HEK293 (cell line): ENCODE data around the gene PRKCE.
A peak's percentile ranks its signal among the peaks of the same experiment; 100 is the strongest.

Experiments used
- CTCF ChIA-PET: fragments of 350-600 bp; formaldehyde crosslinking; extraction: SDS; loops from one replicate; lab custom pipeline; 2021; ENCODE audit warnings: antibody characterized with exemption; lab: Yijun Ruan, JAX
- POLR2A ChIA-PET: fragments of 300-600 bp; formaldehyde crosslinking; extraction: SDS; loops from one replicate; lab custom pipeline; 2020; ENCODE audit warnings: antibody characterized with exemption, inconsistent platforms; lab: Yijun Ruan, JAX
- H3K27ac ChIP-seq: fragments of 200-500 bp; sonication (Bioruptor generic); 2 replicates; pipeline ENCODE4 v1.5.1; 2014; ENCODE audit warnings: low read depth, low read length, control low read depth, inconsistent platforms; ENCODE audit errors: extremely low read depth
- H3K36me3 ChIP-seq, 2 experiments: fragments of 200-500 bp in 1 of 2; sonication (Bioruptor generic) in 1 of 2; 1 replicate in 1 of 2; 2 replicates in 1 of 2; pipeline ENCODE4 v1.5.1; 2014 to 2017; ENCODE audit warnings: inconsistent platforms in 2 of 2, low read length in 2 of 2; ENCODE audit not compliant: control insufficient read depth in 2 of 2, insufficient read depth in 1 of 2
- H3K4me1 ChIP-seq: fragments of 200-500 bp; sonication (Bioruptor generic); 2 replicates; pipeline ENCODE4 v1.5.1; 2014; ENCODE audit warnings: mild to moderate bottlenecking, low read length, inconsistent platforms; ENCODE audit not compliant: control insufficient read depth, insufficient read depth
- H3K4me3 ChIP-seq: 2 replicates; pipeline ENCODE4 v1.5.1; 2011; ENCODE audit warnings: low read depth, mild to moderate bottlenecking, control low read depth, low read length, moderate library complexity
- H3K9me3 ChIP-seq: fragments of 200-500 bp; sonication (Bioruptor generic); 2 replicates; pipeline ENCODE4 v1.5.1; 2014; ENCODE audit warnings: low read depth, low read length, inconsistent platforms; ENCODE audit not compliant: control insufficient read depth, insufficient read depth
- BCL6B ChIP-seq: fragments of 450-650 bp; formaldehyde crosslinking; IDR thresholded peaks from 2 replicates; pipeline ENCODE4 v1.5.1; 2017; ENCODE audit warnings: missing biosample characterization, missing genetic modification characterization
- ELK4 ChIP-seq: IDR thresholded peaks from 2 replicates; pipeline ENCODE4 v1.6.1; 2011; ENCODE audit warnings: mild to moderate bottlenecking, low read depth, low read length, borderline replicate concordance
- PBX3 ChIP-seq: sonication (generic); formaldehyde crosslinking; IDR thresholded peaks from 2 replicates; pipeline ENCODE4 v1.8.1; 2022; ENCODE audit warnings: mild to moderate bottlenecking, moderate library complexity, missing genetic modification reagents
- RBAK ChIP-seq: fragments of 450-650 bp; formaldehyde crosslinking; IDR thresholded peaks from 2 replicates; pipeline ENCODE4 v1.5.1; 2016; ENCODE audit warnings: missing biosample characterization, missing genetic modification characterization
- REST ChIP-seq: fragments of 450-650 bp; formaldehyde crosslinking; IDR thresholded peaks from 2 replicates; pipeline ENCODE4 v1.5.1; 2016; ENCODE audit warnings: missing biosample characterization, missing genetic modification characterization
- SP7 ChIP-seq: fragments of 450-650 bp; formaldehyde crosslinking; IDR thresholded peaks from 2 replicates; pipeline ENCODE4 v1.5.1; 2016; ENCODE audit warnings: missing biosample characterization, missing genetic modification characterization
- WT1 ChIP-seq: fragments of 450-650 bp; formaldehyde crosslinking; IDR thresholded peaks from 2 replicates; pipeline ENCODE4 v1.5.1; 2016; ENCODE audit warnings: missing biosample characterization, missing genetic modification characterization
- YY2 ChIP-seq: fragments of 450-650 bp; formaldehyde crosslinking; IDR thresholded peaks from 2 replicates; pipeline ENCODE4 v1.5.1; 2016; ENCODE audit warnings: missing biosample characterization, missing genetic modification characterization
- ZBTB10 ChIP-seq: fragments of 450-650 bp; formaldehyde crosslinking; IDR thresholded peaks from 2 replicates; pipeline ENCODE4 v1.5.1; 2016; ENCODE audit warnings: missing biosample characterization, missing genetic modification characterization
- ZBTB8A ChIP-seq: fragments of 450-650 bp; formaldehyde crosslinking; IDR thresholded peaks from 2 replicates; pipeline ENCODE4 v1.5.1; 2016; ENCODE audit warnings: missing biosample characterization, missing genetic modification characterization
- ZIC2 ChIP-seq: fragments of 450-650 bp; formaldehyde crosslinking; IDR thresholded peaks from 2 replicates; pipeline ENCODE4 v1.5.1; 2016; ENCODE audit warnings: missing biosample characterization, missing genetic modification characterization
- ZNF140 ChIP-seq: fragments of 450-650 bp; formaldehyde crosslinking; IDR thresholded peaks from 2 replicates; pipeline ENCODE4 v1.5.1; 2016; ENCODE audit warnings: missing biosample characterization, missing genetic modification characterization
- ZNF214 ChIP-seq: fragments of 450-650 bp; formaldehyde crosslinking; IDR thresholded peaks from 2 replicates; pipeline ENCODE4 v1.5.1; 2017; ENCODE audit warnings: missing biosample characterization, mild to moderate bottlenecking, missing genetic modification characterization, borderline replicate concordance
- ZNF350 ChIP-seq: fragments of 450-650 bp; formaldehyde crosslinking; IDR thresholded peaks from 2 replicates; pipeline ENCODE4 v1.5.0; 2017; ENCODE audit warnings: missing biosample characterization, mild to moderate bottlenecking, missing genetic modification characterization
- ZNF37A ChIP-seq: fragments of 450-650 bp; IDR thresholded peaks from 2 replicates; pipeline ENCODE4 v1.5.1; 2018; ENCODE audit warnings: missing biosample characterization, missing genetic modification characterization
- ZNF416 ChIP-seq: fragments of 450-650 bp; formaldehyde crosslinking; IDR thresholded peaks from 2 replicates; pipeline ENCODE4 v1.5.1; 2016; ENCODE audit warnings: missing biosample characterization, missing genetic modification characterization
- ZNF433 ChIP-seq: fragments of 450-650 bp; formaldehyde crosslinking; IDR thresholded peaks from 2 replicates; pipeline ENCODE4 v1.5.1; 2016; ENCODE audit warnings: missing biosample characterization, missing genetic modification characterization, low read depth
- ZNF513 ChIP-seq: fragments of 450-650 bp; IDR thresholded peaks from 2 replicates; pipeline ENCODE4 v1.5.1; 2018; ENCODE audit warnings: missing biosample characterization, missing genetic modification characterization
- ZNF549 ChIP-seq: fragments of 450-650 bp; IDR thresholded peaks from 2 replicates; pipeline ENCODE4 v1.5.1; 2018; ENCODE audit warnings: missing biosample characterization, missing genetic modification characterization, mild to moderate bottlenecking, inconsistent platforms, moderate library complexity
- ZNF560 ChIP-seq: fragments of 450-650 bp; formaldehyde crosslinking; IDR thresholded peaks from 2 replicates; pipeline ENCODE4 v1.5.1; 2017; ENCODE audit warnings: missing biosample characterization, missing genetic modification characterization, borderline replicate concordance
- ZNF623 ChIP-seq: fragments of 450-650 bp; formaldehyde crosslinking; IDR thresholded peaks from 2 replicates; pipeline ENCODE4 v1.5.1; 2016; ENCODE audit warnings: missing biosample characterization, missing genetic modification characterization
- ZNF747 ChIP-seq: fragments of 450-650 bp; formaldehyde crosslinking; IDR thresholded peaks from 2 replicates; pipeline ENCODE4 v1.5.1; 2016; ENCODE audit warnings: missing biosample characterization, missing genetic modification characterization

Gene PRKCE

GRCh38 chr2:45716915-45717314, 65.4 kb downstream of the PRKCE start:
- TF ChIP-seq ELK4 (no peak), REST (peak; percentile 51; the same call in 1 of the 2 replicates)
- Histone ChIP-seq H3K27ac (no peak overlapping the region), H3K9me3 (no peaks in the 10 kb centered on the region), H3K4me1 (no peaks in the 10 kb centered on the region), H3K36me3 (no peaks in the 10 kb centered on the region), H3K4me3 (no peak overlapping the region)
- CTCF ChIA-PET: no interaction called here
- POLR2A ChIA-PET: no interaction called here

GRCh38 chr2:45720210-45720609, 68.7 kb downstream of the PRKCE start:
- no peak overlapping the region for H3K27ac ChIP-seq
- H3K9me3 ChIP-seq: no peaks in the 10 kb centered on the region
- H3K36me3 ChIP-seq: no peaks in the 10 kb centered on the region
- no peak overlapping the region for H3K4me3 ChIP-seq
- TF ChIP-seq RBAK (tag by site-specific recombination) (no peak), ZNF560 (tag by site-specific recombination) (no peak), ZNF140 (tag by site-specific recombination) (no peak), ZIC2 (no peak), ZNF214 (tag by site-specific recombination) (no peak), ZNF747 (no peak), ZNF350 (no peak), WT1 (tag by site-specific recombination) (no peak)
- ChIA-PET POLR2A (no interaction called here), CTCF (interaction anchor here (0.7 kb wide), 1 partner anchor 71 kb away, joined by 3 read pairs; no protein-coding TSS in a partner anchor)
- no peaks in the 10 kb centered on the region for H3K4me1 ChIP-seq

- POLR2A ChIA-PET: no interaction called here
- no peak for TF ChIP-seq PBX3
- no peak for TF ChIP-seq ZBTB10 (tag by site-specific recombination)
- TF ChIP-seq ZBTB8A (tag by site-specific recombination): no peak
- no peak for TF ChIP-seq YY2
- no peak for TF ChIP-seq ZNF549 (tag by site-specific recombination)
- no peak for TF ChIP-seq ZNF623 (tag by site-specific recombination)
- TF ChIP-seq BCL6B: no peak
- no peak for TF ChIP-seq ZNF37A (tag by site-specific recombination)
- no peak for TF ChIP-seq ZNF416 (tag by site-specific recombination)
- no peak for TF ChIP-seq ZNF513
- no peak for TF ChIP-seq SP7 (tag by site-specific recombination)
- TF ChIP-seq ZNF433: no peak
These were observed 69.7 kb downstream of the PRKCE start for GRCh38 chr2:45721150-45721549.

More at GRCh38 chr2:45721150-45721549, 69.7 kb downstream of the PRKCE start:
- CTCF ChIA-PET: interaction anchor here (0.7 kb wide), 1 partner anchor 72 kb away, joined by 3 read pairs; no protein-coding TSS in a partner anchor
- Histone ChIP-seq H3K4me3 (no peak overlapping the region), H3K9me3 (no peaks in the 10 kb centered on the region), H3K27ac (no peak overlapping the region), H3K4me1 (no peaks in the 10 kb centered on the region), H3K36me3 (no peaks in the 10 kb centered on the region)
